NT2/D1 (cell line): ENCODE data around the gene ABI2.

Experiments
- YY1 ChIP-seq: IDR thresholded peaks from 2 replicates; pipeline ENCODE4 v1.6.1; 2011; ENCODE audit not compliant: insufficient read length, insufficient read depth
- ZNF274 ChIP-seq: IDR thresholded peaks from 2 replicates; pipeline ENCODE4 v1.6.1; 2011; ENCODE audit warnings: mild to moderate bottlenecking, low read depth, low read length

DNA sequence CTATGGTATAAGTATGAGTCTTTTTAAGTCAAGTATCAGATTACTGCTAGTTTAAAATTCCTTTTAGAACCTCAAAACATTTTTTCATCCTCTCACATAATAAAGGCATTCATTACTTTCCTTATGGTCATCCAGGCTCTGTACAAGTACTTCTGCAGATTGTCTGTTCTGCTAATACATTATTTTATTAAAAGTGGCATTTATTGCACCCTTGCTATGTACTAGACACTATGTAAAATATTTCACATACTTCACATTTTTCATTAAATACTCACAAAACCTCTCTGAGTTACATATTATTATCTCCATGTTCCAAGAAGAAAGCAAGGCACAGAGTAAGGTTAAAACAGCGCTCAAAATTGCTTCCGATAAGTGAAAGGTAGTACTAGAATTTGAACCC is 122.8 kb downstream of the ABI2 start:
- TF ChIP-seq YY1 (no peak), ZNF274 (no peak)
